ENCODE measurements around the gene GDF2. TPM values are rescaled to one million over a fixed set of nuclear protein-coding genes. Genes with fewer than 3 reads are reported as not detected.
A peak's percentile ranks its signal among the peaks of the same experiment; 100 is the strongest.

Gene GDF2
- total and polyA plus RNA-seq, 5 donors from 2014 or later: not detected

- H3K9me3 ChIP-seq (ENCODE audit: control insufficient read depth in 2 of 2, low read length in 2 of 2): no peaks in the 10 kb centered on the region
- H3K27ac ChIP-seq (ENCODE audit: insufficient read depth, low read length, poor library complexity, severe bottlenecking): no peak overlapping the region
- no peaks in the 10 kb centered on the region for H3K36me3 Mint-ChIP-seq
- H3K36me3 ChIP-seq (ENCODE audit: control insufficient read depth, insufficient read depth, low read length): no peaks in the 10 kb centered on the region
- H3K4me3 ChIP-seq (ENCODE audit: low read depth, low read length): no peak overlapping the region
- peak overlapping the region in 2 of 4 donors; percentile 22 to 86 for H3K4me3 Mint-ChIP-seq
- no peak overlapping the region for H3K27ac Mint-ChIP-seq
- DNase-seq (no peak), ATAC-seq (ENCODE audit: low read depth in 2 of 2) (no peak)
- peaks cover 0 to 14% (median 1%) of the 10 kb centered on the region in 4 donors for H3K4me1 Mint-ChIP-seq
- H3K27me3 Mint-ChIP-seq: peaks cover 10% of the 10 kb centered on the region
- peaks cover 4% of the 10 kb centered on the region for H3K4me1 ChIP-seq (ENCODE audit: control insufficient read depth, insufficient read depth, low read length, poor library complexity, severe bottlenecking)
- no peaks in the 10 kb centered on the region for H3K9me3 Mint-ChIP-seq
- no peaks in the 10 kb centered on the region for H3K27me3 ChIP-seq (ENCODE audit: control insufficient read depth, insufficient read depth, low read length)
Observed at GRCh38 chr10:47300429-47300931, 21.8 kb upstream of the GDF2 start.

- Mint-ChIP-seq H3K36me3 (no peaks in the 10 kb centered on the region), H3K4me3 (no peak overlapping the region), H3K27ac (no peak overlapping the region), H3K9me3 (no peaks in the 10 kb centered on the region), H3K4me1 (peaks cover 0 to 14% (median 2%) of the 10 kb centered on the region in 4 donors), H3K27me3 (peaks cover 10% of the 10 kb centered on the region)
- Histone ChIP-seq H3K36me3 (ENCODE audit: control insufficient read depth, insufficient read depth, low read length) (no peaks in the 10 kb centered on the region), H3K4me3 (ENCODE audit: low read depth, low read length) (no peak overlapping the region), H3K27ac (ENCODE audit: insufficient read depth, low read length, poor library complexity, severe bottlenecking) (no peak overlapping the region), H3K27me3 (ENCODE audit: control insufficient read depth, insufficient read depth, low read length) (no peaks in the 10 kb centered on the region), H3K9me3 (ENCODE audit: control insufficient read depth in 2 of 2, low read length in 2 of 2) (no peaks in the 10 kb centered on the region), H3K4me1 (ENCODE audit: control insufficient read depth, insufficient read depth, low read length, poor library complexity, severe bottlenecking) (peaks cover 4% of the 10 kb centered on the region)
- ATAC-seq (ENCODE audit: low read depth in 2 of 2) (no peak), DNase-seq (no peak)
Observed at GRCh38 chr10:47301833-47302232, 20.4 kb upstream of the GDF2 start.

- no peak overlapping the region for H3K4me3 Mint-ChIP-seq
- Histone ChIP-seq H3K27me3 (ENCODE audit: control insufficient read depth, insufficient read depth, low read length) (no peaks in the 10 kb centered on the region), H3K27ac (ENCODE audit: insufficient read depth, low read length, poor library complexity, severe bottlenecking) (no peak overlapping the region), H3K36me3 (ENCODE audit: control insufficient read depth, insufficient read depth, low read length) (no peaks in the 10 kb centered on the region), H3K4me1 (ENCODE audit: control insufficient read depth, insufficient read depth, low read length, poor library complexity, severe bottlenecking) (peaks cover 4% of the 10 kb centered on the region), H3K9me3 (ENCODE audit: control insufficient read depth in 2 of 2, low read length in 2 of 2) (no peaks in the 10 kb centered on the region), H3K4me3 (ENCODE audit: low read depth, low read length) (no peak overlapping the region)
- H3K9me3 Mint-ChIP-seq: no peaks in the 10 kb centered on the region
- no peak overlapping the region for H3K27ac Mint-ChIP-seq
- no peaks in the 10 kb centered on the region for H3K36me3 Mint-ChIP-seq
- DNase-seq: no peak
- peaks cover 0 to 14% (median 2%) of the 10 kb centered on the region in 4 donors for H3K4me1 Mint-ChIP-seq
- ATAC-seq (ENCODE audit: low read depth in 2 of 2): no peak
- peaks cover 10% of the 10 kb centered on the region for H3K27me3 Mint-ChIP-seq
Observed at GRCh38 chr10:47303105-47303504, 19.1 kb upstream of the GDF2 start.

GRCh38 chr10:47303866-47304265 lies 18.4 kb upstream of the GDF2 start:
- Mint-ChIP-seq H3K9me3 (no peaks in the 10 kb centered on the region), H3K36me3 (no peaks in the 10 kb centered on the region), H3K27ac (no peak overlapping the region), H3K4me3 (no peak overlapping the region), H3K4me1 (peaks cover 0 to 15% (median 2%) of the 10 kb centered on the region in 4 donors), H3K27me3 (peaks cover 10% of the 10 kb centered on the region)
- Histone ChIP-seq H3K27me3 (ENCODE audit: control insufficient read depth, insufficient read depth, low read length) (no peaks in the 10 kb centered on the region), H3K36me3 (ENCODE audit: control insufficient read depth, insufficient read depth, low read length) (no peaks in the 10 kb centered on the region), H3K4me3 (ENCODE audit: low read depth, low read length) (no peak overlapping the region), H3K27ac (ENCODE audit: insufficient read depth, low read length, poor library complexity, severe bottlenecking) (no peak overlapping the region), H3K4me1 (ENCODE audit: control insufficient read depth, insufficient read depth, low read length, poor library complexity, severe bottlenecking) (peaks cover 4% of the 10 kb centered on the region), H3K9me3 (ENCODE audit: control insufficient read depth in 2 of 2, low read length in 2 of 2) (no peaks in the 10 kb centered on the region)
- DNase-seq (no peak), ATAC-seq (ENCODE audit: low read depth in 2 of 2) (no peak)

GRCh38 chr10:47305566-47305965 lies 16.7 kb upstream of the GDF2 start:
- H3K4me1 Mint-ChIP-seq: peaks cover 0 to 15% (median 2%) of the 10 kb centered on the region in 4 donors
- H3K27me3 Mint-ChIP-seq: peaks cover 5% of the 10 kb centered on the region
- Histone ChIP-seq H3K9me3 (ENCODE audit: control insufficient read depth in 2 of 2, low read length in 2 of 2) (no peaks in the 10 kb centered on the region), H3K36me3 (ENCODE audit: control insufficient read depth, insufficient read depth, low read length) (no peaks in the 10 kb centered on the region), H3K27me3 (ENCODE audit: control insufficient read depth, insufficient read depth, low read length) (no peaks in the 10 kb centered on the region), H3K4me3 (ENCODE audit: low read depth, low read length) (no peak overlapping the region), H3K4me1 (ENCODE audit: control insufficient read depth, insufficient read depth, low read length, poor library complexity, severe bottlenecking) (peaks cover 1% of the 10 kb centered on the region), H3K27ac (ENCODE audit: insufficient read depth, low read length, poor library complexity, severe bottlenecking) (no peak overlapping the region)
- no peak overlapping the region for H3K4me3 Mint-ChIP-seq
- DNase-seq (no peak), ATAC-seq (ENCODE audit: low read depth in 2 of 2) (no peak)
- H3K27ac Mint-ChIP-seq: no peak overlapping the region
- H3K36me3 Mint-ChIP-seq: no peaks in the 10 kb centered on the region
- no peaks in the 10 kb centered on the region for H3K9me3 Mint-ChIP-seq

GRCh38 chr10:47306387-47307210 lies 15.7 kb upstream of the GDF2 start:
- Histone ChIP-seq H3K4me3 (ENCODE audit: low read depth, low read length) (no peak overlapping the region), H3K27ac (ENCODE audit: insufficient read depth, low read length, poor library complexity, severe bottlenecking) (no peak overlapping the region), H3K27me3 (ENCODE audit: control insufficient read depth, insufficient read depth, low read length) (no peaks in the 10 kb centered on the region), H3K36me3 (ENCODE audit: control insufficient read depth, insufficient read depth, low read length) (no peaks in the 10 kb centered on the region), H3K9me3 (ENCODE audit: control insufficient read depth in 2 of 2, low read length in 2 of 2) (no peaks in the 10 kb centered on the region), H3K4me1 (ENCODE audit: control insufficient read depth, insufficient read depth, low read length, poor library complexity, severe bottlenecking) (peaks cover 9% of the 10 kb centered on the region)
- no peak overlapping the region for H3K4me3 Mint-ChIP-seq
- ATAC-seq (ENCODE audit: low read depth in 2 of 2) (no peak), DNase-seq (no peak)
- H3K4me1 Mint-ChIP-seq: peaks cover 0 to 18% (median 4%) of the 10 kb centered on the region in 4 donors
- H3K27me3 Mint-ChIP-seq: no peaks in the 10 kb centered on the region
- H3K36me3 Mint-ChIP-seq: no peaks in the 10 kb centered on the region
- H3K27ac Mint-ChIP-seq: no peak overlapping the region
- H3K9me3 Mint-ChIP-seq: no peaks in the 10 kb centered on the region

- Mint-ChIP-seq H3K27me3 (no peaks in the 10 kb centered on the region), H3K9me3 (no peaks in the 10 kb centered on the region), H3K4me3 (no peak overlapping the region), H3K27ac (no peak overlapping the region), H3K4me1 (peaks cover 0 to 26% (median 9%) of the 10 kb centered on the region in 4 donors), H3K36me3 (no peaks in the 10 kb centered on the region)
- no peak for DNase-seq
- Histone ChIP-seq H3K36me3 (ENCODE audit: control insufficient read depth, insufficient read depth, low read length) (no peaks in the 10 kb centered on the region), H3K27me3 (ENCODE audit: control insufficient read depth, insufficient read depth, low read length) (no peaks in the 10 kb centered on the region), H3K9me3 (ENCODE audit: control insufficient read depth in 2 of 2, low read length in 2 of 2) (no peaks in the 10 kb centered on the region), H3K4me1 (ENCODE audit: control insufficient read depth, insufficient read depth, low read length, poor library complexity, severe bottlenecking) (peaks cover 14% of the 10 kb centered on the region), H3K27ac (ENCODE audit: insufficient read depth, low read length, poor library complexity, severe bottlenecking) (no peak overlapping the region), H3K4me3 (ENCODE audit: low read depth, low read length) (no peak overlapping the region)
- ATAC-seq (ENCODE audit: low read depth in 2 of 2): no peak
Observed at GRCh38 chr10:47307381-47307780, 14.9 kb upstream of the GDF2 start.

- H3K27ac Mint-ChIP-seq: no peak overlapping the region
- H3K27me3 Mint-ChIP-seq: no peaks in the 10 kb centered on the region
- Histone ChIP-seq H3K27me3 (ENCODE audit: control insufficient read depth, insufficient read depth, low read length) (no peaks in the 10 kb centered on the region), H3K9me3 (ENCODE audit: control insufficient read depth in 2 of 2, low read length in 2 of 2) (no peaks in the 10 kb centered on the region), H3K4me3 (ENCODE audit: low read depth, low read length) (no peak overlapping the region), H3K36me3 (ENCODE audit: control insufficient read depth, insufficient read depth, low read length) (no peaks in the 10 kb centered on the region), H3K4me1 (ENCODE audit: control insufficient read depth, insufficient read depth, low read length, poor library complexity, severe bottlenecking) (peaks cover 14% of the 10 kb centered on the region), H3K27ac (ENCODE audit: insufficient read depth, low read length, poor library complexity, severe bottlenecking) (no peak overlapping the region)
- ATAC-seq (ENCODE audit: low read depth in 2 of 2) (no peak), DNase-seq (no peak)
- no peak overlapping the region for H3K4me3 Mint-ChIP-seq
- H3K9me3 Mint-ChIP-seq: no peaks in the 10 kb centered on the region
- H3K36me3 Mint-ChIP-seq: no peaks in the 10 kb centered on the region
- H3K4me1 Mint-ChIP-seq: peaks cover 0 to 27% (median 9%) of the 10 kb centered on the region in 4 donors
Observed at GRCh38 chr10:47308775-47309174, 13.5 kb upstream of the GDF2 start.
